HTR-8/SVneo (cell line): ENCODE results near the gene STK11IP.

Experiments
- DNase-seq: peaks from one replicate; pipeline ENCODE4 v3.0.0; 2011; ENCODE audit warnings: low spot score, mixed read lengths; ENCODE audit not compliant: insufficient read length
- FAIRE-seq: peaks from 2 replicates; lab custom pipeline; 2011; peaks lifted over from hg19 to GRCh38; lab: Jason Lieb, UNC

The STK11IP gene

DNA sequence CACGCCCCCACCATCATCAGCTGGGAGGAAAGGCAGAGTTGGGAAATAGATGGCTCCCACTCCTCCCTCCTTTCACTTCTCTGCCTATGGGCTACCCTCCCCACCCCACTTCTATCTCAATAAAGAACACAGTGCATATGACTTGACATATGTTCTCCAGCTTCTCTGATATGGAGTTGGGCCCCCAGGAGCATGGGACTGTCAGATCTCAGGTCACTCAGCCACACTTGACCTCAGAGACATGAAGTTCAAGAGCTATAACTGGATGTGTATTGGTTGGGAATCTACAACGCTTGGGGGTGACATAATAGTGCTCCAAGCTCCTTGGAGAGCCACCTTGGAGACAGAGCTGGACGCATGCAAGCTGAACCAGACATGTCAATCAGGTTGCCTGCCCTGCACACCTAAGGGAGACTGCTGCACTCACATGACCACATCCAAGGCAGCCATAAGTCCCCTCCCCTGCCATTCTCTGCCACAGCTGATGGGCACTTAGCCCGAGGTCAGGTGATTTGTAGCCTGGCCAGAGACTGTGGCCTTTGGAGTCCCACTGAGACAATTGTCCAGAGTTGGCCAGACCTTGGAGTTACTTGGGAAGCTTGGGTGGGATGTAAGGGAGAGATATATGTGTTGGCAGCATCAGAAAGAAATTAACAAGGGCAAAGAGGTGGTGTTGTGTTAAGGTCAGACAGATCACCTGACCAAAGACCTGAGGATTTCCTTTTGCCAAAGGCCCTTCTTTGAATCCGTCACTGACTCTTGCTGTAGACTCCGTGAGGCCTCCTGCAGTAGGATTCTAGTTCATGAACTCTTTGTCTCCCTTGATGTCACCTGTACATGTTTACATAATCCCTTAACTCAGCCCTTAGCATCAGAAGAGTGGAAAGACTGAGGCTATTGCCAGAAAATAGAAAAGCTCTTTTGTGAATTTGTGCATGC, 21.8 kb upstream of the STK11IP start:
- FAIRE-seq, result no peak
- no peak for DNase-seq

DNA sequence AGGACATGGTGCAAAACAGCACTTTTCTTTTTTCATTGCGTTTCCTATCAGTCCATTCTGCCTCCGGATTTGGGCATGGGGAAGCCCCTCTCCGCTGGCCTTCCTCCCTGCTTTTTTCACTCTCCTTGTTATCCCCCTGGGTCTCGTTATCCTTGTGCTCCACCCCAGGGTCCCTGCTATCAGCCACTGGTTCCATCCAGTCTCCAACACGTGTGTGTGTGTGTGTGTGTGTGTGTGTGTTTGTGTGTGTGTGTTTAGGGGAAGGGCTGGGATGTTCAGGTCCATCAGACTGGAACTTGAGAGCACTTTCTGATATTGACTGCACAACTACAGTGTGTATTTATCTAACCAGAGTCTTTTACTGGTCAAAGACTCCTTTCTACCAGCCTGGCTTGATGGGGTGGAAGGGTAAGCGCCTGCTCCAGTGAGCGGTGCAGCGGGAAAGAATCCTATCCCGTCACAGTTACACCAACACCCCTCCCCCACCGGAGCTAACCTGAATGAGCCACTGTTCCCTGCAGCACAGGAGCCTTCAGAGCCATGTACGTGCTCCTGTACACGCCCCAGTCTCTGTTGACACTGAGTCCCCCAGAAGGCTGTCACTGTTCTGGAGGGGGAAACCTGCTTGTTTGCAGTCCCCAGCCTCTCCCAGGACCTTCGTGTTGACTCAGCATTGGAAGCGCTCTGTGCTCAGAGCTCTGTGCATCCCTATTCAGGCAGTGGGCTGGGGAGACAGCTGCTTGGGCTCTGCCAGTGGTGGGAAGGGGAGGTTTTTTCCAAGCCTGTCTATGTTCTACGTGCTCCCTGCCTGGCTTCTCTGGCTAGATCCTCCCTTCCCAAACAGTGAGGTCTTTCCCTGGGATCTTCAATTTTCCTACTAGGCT, 20.9 kb upstream of the STK11IP start:
- FAIRE-seq (peak; percentile 16), DNase-seq (no peak)

DNA sequence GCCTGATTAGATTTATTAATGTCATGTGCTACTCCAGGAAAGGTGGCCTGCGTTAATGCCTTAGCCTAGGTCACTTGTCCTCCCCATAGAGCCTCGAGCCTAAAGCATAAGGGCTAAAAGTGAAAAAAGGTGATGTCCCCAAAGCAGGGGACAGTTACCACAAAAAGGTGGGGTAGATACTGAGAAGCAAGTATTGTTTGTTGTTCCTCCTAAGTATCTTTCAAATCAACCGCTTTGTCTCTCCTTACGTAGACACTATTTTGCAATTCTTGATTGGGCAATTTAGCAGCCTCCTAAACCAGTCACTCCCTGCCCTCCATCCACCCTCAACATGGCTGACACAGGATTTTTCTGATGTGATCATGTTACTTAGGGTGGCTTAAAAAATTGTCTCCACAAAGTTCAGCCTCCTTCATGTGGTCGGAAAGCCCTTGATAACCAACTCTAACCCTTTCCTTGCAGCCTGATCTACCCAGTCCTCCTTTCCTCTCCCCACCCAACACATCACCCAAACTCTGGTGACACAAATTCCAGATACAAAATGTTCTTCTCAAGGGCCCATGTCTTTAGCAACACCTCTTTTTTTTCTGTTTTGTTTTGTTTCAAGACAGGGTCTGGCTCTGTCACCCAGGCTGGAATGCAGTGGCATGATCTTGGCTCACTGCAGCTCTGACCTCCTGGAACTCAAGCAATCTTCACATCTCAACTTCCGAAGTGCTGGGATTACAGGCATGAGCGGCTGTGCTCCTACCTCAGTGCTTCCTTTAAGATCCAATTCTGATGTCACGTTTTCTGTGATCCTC, 18.6 kb upstream of the STK11IP start:
- DNase-seq, result no peak
- FAIRE-seq, result no peak

DNA sequence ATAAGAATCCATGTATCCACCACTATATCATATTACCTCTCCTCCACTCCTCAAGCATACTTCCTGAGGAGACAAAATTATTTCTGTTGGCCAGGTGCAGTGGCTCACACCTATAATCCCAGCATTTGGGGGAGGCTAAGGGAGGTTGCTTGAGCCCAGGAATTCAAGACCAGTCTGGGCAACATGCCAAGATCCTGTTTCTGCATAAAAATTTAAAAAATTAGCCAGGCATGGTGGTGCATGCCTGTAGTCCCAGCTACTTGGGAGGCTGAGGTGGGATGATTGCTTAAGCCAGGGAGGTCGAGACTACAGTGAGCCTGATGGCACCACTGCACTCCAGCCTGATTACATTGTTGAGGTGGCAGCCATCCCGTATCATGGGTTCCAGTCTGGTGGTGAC, 16.3 kb upstream of the STK11IP start:
- FAIRE-seq (no peak), DNase-seq (no peak)

DNA sequence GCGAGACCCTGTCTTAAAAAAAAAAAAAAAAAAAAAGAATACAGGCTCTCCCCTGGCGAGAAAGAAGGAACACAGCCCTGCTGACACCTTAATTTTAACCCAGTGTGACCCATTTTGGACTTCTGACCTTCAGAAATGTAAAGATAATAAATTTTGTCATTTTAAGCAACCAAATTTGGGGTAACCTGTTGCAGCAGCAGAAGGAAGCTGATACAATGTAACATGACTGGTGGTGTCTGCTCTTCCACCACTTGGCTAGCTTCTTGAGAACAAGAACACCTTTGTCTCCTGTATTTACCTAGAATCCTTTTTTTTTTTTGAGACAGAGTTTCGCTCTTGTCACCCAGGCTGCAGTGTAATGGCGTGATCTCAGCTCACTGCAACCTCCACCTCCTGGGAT, 6.6 kb upstream of the STK11IP start:
- FAIRE-seq (no peak), DNase-seq (no peak)

DNA sequence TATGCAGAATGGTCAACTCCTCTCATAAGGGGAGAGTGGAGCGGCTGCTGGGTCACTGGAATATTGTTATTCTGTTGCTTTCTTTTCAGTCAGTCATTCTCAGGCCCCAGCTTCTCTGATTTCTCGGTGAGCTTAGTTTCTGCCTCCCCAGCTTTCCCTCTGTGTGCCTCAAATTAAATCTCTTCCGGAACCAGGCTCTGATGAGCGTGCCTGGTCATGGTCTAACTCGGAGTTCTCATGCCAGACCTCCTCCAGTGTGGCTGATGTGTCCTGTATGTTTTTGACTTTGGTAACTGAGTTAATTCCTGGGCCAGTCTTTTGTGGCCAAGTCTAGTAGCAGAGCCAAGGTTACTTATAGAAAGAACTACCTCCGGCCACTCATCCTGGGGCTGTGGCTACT, 4.9 kb upstream of the STK11IP start:
- DNase-seq, result no peak
- no peak for FAIRE-seq

DNA sequence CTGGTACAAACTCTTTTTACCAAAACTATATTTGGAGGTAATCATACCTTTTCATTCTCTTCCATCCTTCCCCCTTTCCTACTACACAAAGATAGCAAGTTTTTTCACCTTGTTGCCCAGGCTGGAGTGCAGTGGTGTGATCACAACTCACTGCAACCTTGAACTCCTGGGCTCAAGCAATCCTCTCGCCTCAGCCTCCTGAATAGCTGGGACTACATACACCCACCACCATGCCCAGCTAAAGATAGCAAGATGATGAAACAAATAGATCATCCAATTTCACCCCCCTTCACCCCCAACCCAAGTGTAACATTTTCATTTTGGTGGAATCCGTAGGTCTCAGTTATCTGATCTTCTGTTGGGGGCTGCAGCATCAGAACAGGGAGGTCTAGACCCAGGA, 4.5 kb upstream of the STK11IP start:
- no peak for FAIRE-seq
- no peak for DNase-seq

DNA sequence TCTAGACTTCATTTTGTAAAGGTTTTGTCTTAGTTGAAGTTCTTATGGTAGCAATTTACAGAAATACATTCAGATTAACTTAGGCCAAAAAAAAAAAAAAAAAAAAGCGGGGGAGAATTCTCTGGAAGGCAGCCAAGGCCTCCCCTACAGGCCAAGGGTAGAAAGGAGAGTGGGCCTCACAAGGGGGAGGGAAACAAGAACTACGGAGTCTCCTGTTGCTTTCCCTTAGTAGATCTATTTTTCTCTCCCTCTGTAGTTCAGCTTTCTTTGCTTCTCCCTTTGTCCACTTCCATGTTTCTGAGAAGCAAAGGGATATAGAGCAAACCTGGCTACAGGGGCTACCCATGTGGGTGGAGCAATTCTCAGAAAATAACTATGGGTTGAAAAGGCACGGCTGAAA, 2.4 kb upstream of the STK11IP start:
- FAIRE-seq, result no peak
- DNase-seq, result no peak

DNA sequence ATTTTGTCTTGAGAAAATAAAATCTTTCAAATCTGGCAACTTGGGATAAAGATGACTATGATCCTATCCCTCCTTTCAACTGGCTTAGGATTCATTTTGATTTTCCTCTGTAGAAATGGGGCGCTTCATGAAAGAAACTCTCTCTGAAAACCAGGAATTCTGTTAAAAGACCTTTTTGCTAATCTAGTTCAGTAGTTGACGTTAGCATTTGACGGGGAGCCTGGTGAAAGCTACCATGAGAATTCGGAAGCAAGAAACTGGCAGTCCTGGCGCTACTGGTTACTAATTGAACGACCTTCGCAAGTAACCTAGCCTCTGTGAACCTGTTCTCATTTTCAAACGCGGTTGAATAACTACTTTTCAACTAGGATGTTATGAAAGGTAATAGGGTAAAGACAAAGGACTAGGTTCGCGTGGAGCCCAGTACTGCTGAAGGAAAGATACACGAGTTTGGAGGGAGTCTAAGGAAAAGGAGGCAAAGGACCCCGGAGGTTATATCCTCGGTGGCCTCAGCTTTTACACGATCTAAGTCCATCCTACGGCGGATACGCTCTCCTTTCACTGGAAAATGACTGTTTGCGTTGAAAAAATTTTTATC, 604 bp upstream of the STK11IP start:
- DNase-seq (no peak), FAIRE-seq (no peak)

DNA sequence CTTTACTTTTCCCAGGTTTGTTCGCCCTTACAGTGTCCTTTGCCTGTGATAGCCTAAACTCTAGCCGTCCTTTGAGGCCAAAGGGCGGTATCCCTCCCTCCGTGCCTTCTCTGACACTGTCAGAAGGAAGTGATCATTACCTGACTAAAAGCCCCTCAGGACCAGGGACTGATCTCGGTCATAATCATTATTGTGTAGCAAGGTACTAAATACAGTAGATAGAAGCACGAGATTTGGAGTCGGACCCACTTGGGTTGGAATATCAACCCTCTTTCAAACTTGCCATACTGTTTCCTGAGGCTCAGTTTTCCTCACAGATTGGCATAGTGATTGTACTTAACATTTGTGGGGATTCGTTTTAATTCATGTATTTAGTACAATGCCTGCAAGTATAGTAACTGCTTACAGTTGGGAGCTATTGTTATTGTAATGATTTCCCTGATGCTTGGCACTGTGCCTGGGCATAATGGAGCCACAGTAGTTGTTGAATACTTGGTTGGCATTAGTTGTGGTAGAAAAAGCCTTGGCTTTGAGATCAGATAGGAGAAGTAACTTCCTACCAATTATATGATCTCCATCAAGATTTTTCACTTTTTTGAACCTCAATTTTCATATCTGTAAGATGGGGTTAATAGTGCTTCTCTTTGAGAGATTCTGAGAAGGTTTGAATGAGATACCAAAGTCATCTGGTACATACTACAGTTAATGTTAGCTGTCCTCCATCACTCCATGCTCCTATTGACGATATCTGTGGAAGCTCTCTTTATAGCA, 836 bp downstream of the STK11IP start:
- FAIRE-seq (no peak), DNase-seq (no peak)

DNA sequence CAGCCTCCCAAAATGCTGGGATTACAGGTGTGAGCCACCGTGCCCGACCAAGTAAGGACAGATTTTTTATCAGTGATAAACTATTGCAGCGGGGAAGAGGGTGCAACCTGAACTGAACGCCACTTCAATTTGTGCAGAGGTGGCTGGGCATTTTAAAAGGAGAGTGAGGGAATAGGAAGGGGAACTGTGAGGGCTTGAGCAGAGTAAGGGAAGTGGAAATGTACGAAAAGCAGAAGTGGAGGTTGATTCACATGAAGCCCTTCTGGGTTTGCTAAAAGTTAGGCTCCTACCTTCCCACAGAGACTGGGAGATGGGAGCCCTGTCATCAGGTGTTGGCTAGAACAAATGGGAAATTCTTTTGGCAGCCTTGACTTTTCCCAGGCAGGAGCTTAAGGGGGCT, 6.1 kb downstream of the STK11IP start:
- FAIRE-seq (no peak), DNase-seq (no peak)

DNA sequence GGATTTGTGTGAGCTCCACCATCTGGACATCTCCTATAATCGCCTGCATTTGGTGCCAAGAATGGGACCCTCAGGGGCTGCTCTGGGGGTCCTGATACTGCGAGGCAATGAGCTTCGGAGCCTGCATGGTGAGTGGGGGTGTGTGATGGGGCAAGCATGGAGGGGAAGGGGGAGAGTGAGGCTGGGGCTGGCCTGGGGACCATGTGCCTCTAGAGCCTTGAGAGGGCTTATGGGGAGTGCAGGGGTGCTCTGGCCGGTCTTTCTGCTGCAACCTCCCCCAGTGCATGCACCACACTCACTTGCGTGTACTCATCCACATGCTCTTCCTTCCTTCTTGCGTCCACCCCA, 7.9 kb downstream of the STK11IP start:
- no peak for FAIRE-seq
- DNase-seq, result no peak

DNA sequence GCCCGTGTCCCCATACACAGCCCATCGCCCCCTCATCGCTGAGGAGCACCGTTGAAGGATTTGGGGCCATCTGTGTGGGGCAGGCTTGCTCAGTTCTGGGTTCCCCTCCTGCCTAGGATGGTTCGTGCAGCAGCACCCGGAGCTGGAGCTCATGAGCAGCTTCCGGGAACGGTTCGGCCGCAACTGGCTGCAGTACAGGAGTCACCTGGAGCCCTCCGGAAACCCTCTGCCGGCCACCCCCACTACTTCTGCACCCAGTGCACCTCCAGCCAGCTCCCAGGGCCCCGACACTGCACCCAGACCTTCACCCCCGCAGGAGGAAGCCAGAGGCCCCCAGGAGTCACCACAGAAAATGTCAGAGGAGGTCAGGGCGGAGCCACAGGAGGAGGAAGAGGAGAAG, 10.3 kb downstream of the STK11IP start:
- no peak for DNase-seq
- no peak for FAIRE-seq

DNA sequence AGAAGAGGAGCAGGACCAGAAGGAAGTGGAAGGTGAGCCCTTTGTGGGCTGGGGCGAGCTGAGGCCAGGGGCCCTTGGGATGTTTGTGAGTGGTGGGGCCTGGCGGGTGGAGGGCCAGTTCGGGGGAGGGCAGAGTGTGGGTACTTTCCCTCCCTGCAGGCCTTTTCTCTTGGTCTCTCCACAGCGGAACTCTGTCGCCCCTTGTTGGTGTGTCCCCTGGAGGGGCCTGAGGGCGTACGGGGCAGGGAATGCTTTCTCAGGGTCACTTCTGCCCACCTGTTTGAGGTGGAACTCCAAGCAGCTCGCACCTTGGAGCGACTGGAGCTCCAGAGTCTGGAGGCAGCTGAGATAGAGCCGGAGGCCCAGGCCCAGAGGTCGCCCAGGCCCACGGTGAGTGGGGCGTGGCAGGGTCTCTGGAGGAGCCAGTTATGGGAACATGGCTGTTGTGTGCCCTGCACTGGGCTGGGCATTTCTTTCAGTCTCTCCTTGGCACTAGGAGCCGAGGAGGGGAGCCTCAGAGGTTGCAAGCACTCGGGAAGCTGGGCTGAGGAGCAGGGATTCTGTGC, 10.8 kb downstream of the STK11IP start:
- FAIRE-seq (no peak), DNase-seq (no peak)

DNA sequence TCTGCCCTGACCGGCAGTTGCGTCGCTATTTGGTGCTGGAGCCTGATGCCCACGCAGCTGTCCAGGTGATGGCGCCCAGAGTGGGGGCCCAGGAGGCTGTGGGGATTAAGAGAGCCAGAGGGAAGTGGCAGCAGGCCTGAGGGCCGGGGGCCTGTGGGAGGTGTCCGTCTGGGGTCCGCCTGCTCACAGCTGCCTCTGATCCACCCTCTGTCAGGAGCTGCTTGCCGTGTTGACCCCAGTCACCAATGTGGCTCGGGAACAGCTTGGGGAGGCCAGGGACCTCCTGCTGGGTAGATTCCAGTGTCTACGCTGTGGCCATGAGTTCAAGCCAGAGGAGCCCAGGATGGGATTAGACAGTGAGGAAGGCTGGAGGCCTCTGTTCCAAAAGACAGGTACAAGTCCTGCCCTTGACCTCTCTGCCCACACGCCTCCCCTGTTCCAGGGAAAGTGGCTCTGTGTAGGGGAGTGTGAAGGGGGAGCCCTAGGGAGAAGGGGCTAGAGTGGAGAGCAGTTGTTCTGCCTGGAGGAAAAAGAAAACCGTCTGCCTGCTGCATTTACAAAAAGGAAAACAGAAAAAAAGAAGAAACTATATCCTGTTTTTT, 11.6 kb downstream of the STK11IP start:
- FAIRE-seq, result no peak
- DNase-seq, result no peak

DNA sequence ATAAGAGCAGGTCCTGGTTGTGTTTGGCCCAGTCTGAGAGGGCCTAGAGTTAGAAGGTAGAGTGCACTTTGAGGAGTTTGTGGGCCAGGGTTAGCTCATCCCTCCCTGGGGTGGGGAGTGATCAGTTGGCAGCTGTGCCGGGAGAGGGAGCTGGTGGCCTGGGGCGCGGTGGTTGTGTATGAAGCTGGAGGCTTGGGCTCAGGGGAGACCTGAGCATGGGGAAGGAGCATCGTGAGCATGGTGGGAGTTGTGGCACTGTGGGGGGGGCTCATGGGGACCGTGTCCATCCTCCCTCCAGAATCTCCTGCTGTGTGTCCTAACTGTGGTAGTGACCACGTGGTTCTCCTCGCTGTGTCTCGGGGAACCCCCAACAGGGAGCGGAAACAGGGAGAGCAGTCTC, 13.6 kb downstream of the STK11IP start:
- no peak for DNase-seq
- no peak for FAIRE-seq

DNA sequence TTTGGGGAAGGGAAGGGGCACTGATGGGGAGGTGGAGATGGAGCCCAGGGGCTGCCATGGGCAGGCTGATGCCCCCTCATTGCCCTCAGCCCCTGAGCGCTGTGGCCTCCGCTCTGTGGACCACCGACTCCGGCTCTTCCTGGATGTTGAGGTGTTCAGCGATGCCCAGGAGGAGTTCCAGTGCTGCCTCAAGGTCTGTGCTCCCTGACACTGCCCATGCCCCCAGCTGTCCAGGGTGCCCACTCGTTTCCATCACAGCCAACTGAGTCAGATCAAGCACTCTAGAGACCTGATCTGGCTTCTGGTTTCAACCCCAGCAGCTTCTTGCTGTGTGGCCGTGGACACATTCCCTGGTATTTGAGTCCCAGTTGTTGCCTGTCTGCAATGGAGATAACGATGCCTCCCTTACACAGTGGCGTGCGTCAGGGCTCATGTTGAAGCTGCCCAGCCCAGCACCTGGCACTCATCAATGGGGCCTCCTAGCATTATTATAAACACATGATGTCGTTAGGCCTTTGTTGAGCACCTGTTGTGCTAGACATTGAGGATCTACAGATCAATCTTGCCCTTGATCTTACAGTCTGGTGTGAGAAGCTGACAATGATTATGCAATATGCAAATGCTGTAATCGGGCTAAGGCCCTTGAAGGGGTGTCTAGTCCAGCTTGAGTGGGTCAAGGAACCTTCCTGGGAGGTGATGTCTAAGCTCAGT, 14.4 kb downstream of the STK11IP start:
- no peak for FAIRE-seq

More for the DNA sequence above, 14.4 kb downstream of the STK11IP start:
- DNase-seq, result no peak
